HCT116 (cell line): Measurements from ENCODE around the gene CYP17A1.

Experiments used
- CEBPB ChIP-seq: IDR thresholded peaks from 2 replicates; pipeline ENCODE4 v1.6.1; 2012; ENCODE audit warnings: low read depth
- CTCF ChIP-seq, 3 experiments: fragments of 200-600 bp in 1 of 3; sonication (generic) in 1 of 3; IDR thresholded peaks in 2 of 3; conservative IDR thresholded peaks in 1 of 3; 2 replicates each; pipeline ENCODE4 v1.5.1; 2012 to 2017; ENCODE audit warnings: low read depth in 2 of 3, low read length in 2 of 3, antibody characterized with exemption in 1 of 3, borderline replicate concordance in 1 of 3, control low read depth in 1 of 3, mild to moderate bottlenecking in 1 of 3, mixed read lengths in 1 of 3, mixed run types in 1 of 3, moderate library complexity in 1 of 3; ENCODE audit not compliant: insufficient read depth in 1 of 3
- EZH2 ChIP-seq: fragments of 200-600 bp; sonication (generic); IDR thresholded peaks from 2 replicates; pipeline ENCODE4 v1.6.1; 2017; ENCODE audit warnings: antibody characterized with exemption, mixed run types
- MAX ChIP-seq: IDR thresholded peaks from 2 replicates; pipeline ENCODE4 v1.6.1; 2012
- POLR2A ChIP-seq: IDR thresholded peaks from 2 replicates; pipeline ENCODE4 v1.7.0; 2011; ENCODE audit warnings: borderline replicate concordance; ENCODE audit not compliant: insufficient read depth, insufficient read length; ENCODE audit errors: extremely low read depth
- POLR2AphosphoS5 ChIP-seq: IDR thresholded peaks from 2 replicates; pipeline ENCODE4 v1.6.1; 2011; ENCODE audit warnings: mild to moderate bottlenecking, low read depth, low read length, moderate library complexity
- YY1 ChIP-seq: IDR thresholded peaks from 2 replicates; pipeline ENCODE4 v1.6.1; 2011; ENCODE audit warnings: low read length, low read depth, moderate library complexity, mild to moderate bottlenecking; ENCODE audit not compliant: insufficient replicate concordance; ENCODE audit errors: extremely low read depth

- no peak for TF ChIP-seq EZH2
- no peak for TF ChIP-seq POLR2AphosphoS5
- TF ChIP-seq YY1 = no peak
- TF ChIP-seq CTCF (IDR thresholded peaks at IDR 0.05 in 2 of 3, conservative IDR thresholded peaks at IDR 0.05 in 1 of 3; ENCODE audit: borderline replicate concordance in 1 of 3, insufficient read depth in 1 of 3, low read depth in 2 of 3, low read length in 2 of 3) = no peak
- no peak for TF ChIP-seq CEBPB
- no peak for TF ChIP-seq POLR2A
- TF ChIP-seq MAX = no peak
Measured at GRCh38 chr10:102781921-102782557, 55.2 kb downstream of the CYP17A1 start.
